HG02763 (cell line): ENCODE results near the gene ETDA.
A peak's percentile ranks its signal among the peaks of the same experiment; 100 is the strongest.
"Not testable (repeated sequence)": the region's sequence is repeated elsewhere in the genome, so short reads cannot be mapped to it uniquely, and the experiment has no call there.

Source experiments
- ATAC-seq: cut with Tn5 transposase; IDR thresholded peaks from one replicate; pipeline ENCODE4 v1.9.1; 2021; ENCODE audit warnings: mild to moderate bottlenecking, moderate library complexity; ENCODE audit not compliant: unreplicated experiment

The ETDA gene

DNA sequence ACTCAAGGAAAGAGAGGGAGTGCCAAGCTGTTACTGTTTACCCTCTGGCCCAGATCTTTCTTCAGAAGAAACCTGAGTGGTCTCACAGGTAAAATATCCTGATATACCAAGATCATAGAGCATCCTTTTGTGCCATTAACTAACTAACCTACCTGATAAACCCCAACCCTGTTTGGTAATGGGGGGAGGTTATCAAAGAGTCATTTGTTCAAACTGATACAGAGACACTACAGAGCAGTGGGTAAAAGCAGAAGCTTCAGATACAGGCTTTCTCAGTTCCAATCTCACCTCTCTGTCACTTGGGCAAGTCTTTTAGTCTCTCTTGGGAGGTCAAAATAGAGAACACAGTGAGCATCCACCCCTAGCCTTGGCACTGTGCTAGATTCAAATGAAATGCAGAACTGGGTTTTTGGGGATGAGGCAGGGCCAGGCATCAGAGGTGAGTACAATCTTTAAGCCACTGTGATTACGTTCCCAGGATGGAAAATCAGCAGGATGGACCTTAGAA, at the start of gene ETDA:
TSS of gene ETDA (plus strand) at position 51 of the 508 bp plus-strand sequence. CDS start 1,216 bp downstream, outside the sequence.
- not testable (repeated sequence) for ATAC-seq

GRCh38 chrX:135206427-135206826, 45.4 kb upstream of the ETDA start:
- not testable (repeated sequence) for ATAC-seq

DNA sequence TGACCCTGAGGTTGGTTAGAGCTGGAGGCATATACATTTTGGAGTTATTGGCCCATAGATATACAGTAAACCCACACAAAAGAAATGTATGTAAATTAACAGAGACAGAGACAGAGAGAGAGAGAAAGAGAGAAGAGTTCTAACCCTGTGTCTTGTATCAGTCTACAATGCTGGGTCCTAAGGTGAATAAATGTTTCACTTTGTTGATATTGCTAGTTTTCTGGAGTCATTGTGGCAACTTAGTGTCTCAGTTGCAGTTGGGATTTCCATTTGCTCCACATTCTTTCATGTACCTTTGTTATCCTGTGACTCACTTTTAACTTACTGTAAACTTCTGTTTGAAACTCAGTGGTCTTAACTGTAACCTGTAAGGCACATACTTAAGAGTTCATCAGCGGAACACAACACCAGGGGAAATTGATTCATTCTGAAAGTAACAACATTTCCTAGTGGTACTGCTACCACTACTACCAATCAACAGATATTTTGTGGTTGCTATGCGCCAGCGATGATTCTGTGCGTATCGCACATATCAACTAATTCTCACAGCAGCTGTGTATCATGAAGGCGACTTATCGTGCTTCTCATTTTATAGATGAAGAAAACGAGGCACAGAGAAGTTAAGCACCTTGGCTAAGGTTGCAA, 38.5 kb upstream of the ETDA start:
- no peak for ATAC-seq

GRCh38 chrX:135245989-135246388, 5.9 kb upstream of the ETDA start:
- not testable (repeated sequence) for ATAC-seq

- not testable (repeated sequence) for ATAC-seq
Measured at GRCh38 chrX:135256087-135256684, 4.3 kb downstream of the ETDA start.

- no peak for ATAC-seq
Measured at GRCh38 chrX:135256923-135257322, 5.1 kb downstream of the ETDA start.

DNA sequence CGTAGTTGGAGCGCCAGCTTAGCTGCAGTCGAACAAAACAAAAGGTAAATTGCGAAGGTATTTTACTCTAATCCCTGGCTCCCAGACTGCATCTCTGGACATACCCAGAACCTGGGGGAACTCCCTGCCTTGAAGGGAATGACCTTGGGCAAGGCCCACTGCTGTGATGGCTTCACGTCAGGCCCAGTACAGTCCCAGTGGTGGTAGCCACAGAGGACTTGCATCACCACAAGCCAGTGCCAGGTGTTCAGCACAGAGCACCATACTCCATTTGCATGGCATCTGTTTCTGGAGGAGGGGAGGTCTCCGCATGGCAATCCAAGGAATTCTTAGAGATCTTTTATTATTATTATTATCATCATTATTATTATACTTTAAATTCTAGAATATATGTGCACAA, 5.6 kb downstream of the ETDA start:
- no peak for ATAC-seq

- not testable (repeated sequence) for ATAC-seq
Measured at GRCh38 chrX:135260976-135261375, 9.1 kb downstream of the ETDA start.

GRCh38 chrX:135263376-135263775, 11.5 kb downstream of the ETDA start:
- ATAC-seq, result not testable (repeated sequence)

GRCh38 chrX:135264206-135264605, 12.3 kb downstream of the ETDA start:
- no peak for ATAC-seq

GRCh38 chrX:135273162-135273561, 21.3 kb downstream of the ETDA start:
- no peak for ATAC-seq

- ATAC-seq, result no peak
Measured at GRCh38 chrX:135275973-135276372, 24.1 kb downstream of the ETDA start.

DNA sequence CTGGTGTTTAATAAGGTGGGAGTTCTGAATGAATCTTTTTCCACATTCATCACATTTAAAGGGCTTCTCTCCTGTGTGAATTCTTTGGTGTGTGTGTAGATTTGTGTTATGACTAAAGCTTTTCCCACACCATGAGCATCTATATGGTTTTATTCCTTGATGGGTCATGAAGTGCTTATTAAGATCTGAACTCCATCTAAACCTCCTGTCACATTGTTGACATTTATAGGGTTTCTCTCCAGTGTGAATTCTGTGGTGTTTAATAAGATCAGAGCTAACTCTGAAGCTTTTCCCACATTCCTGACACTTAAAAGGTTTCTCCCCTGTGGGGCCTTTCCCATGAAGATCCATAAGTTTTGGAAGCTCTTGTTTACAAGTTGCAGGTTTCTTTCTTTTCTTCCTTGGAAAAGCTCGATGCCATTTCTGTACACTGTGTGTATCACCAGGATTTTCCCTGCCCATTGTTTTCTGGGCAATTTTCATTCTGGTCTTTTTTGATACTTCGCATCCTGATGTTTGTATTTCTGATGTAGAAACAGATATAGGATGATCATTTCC, 35.5 kb downstream of the ETDA start:
- ATAC-seq, result no peak

DNA sequence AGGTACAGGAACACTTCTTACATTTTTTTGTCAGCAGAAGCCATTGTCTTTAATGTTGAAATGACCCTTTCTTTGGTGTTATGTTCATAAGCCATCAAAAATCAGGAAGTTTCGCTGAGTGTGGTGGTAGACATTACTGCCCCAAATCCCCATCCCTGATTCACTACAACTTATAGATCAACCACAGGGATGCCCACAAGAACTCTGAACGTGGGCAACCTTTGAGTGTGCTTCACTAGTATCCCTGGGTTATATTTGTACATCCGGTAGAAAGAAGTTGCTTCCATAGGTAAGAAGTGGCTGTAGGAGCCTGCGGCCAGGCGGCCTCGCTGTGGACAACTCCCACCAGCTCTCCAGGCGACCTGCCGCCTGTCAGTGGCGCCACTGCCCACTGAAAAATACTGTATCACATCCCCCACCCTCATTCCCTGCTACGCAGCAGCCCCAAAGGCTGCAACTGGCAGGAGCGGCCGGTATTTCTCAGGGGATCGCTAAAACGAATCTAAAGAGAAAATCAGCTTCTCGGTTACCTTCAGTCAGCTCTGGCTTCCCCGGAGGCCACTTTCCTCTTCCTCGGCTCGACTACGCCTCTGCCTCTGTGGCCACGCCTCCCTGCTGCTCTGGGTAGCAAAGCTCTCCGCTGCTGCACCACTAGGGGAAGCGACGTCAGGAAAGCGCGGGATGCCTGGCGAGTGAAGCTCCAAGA, 43.5 kb downstream of the ETDA start:
- ATAC-seq, result peak; percentile 95

- ATAC-seq, result peak; percentile 38
Measured at GRCh38 chrX:135295944-135296305, 44.1 kb downstream of the ETDA start.

DNA sequence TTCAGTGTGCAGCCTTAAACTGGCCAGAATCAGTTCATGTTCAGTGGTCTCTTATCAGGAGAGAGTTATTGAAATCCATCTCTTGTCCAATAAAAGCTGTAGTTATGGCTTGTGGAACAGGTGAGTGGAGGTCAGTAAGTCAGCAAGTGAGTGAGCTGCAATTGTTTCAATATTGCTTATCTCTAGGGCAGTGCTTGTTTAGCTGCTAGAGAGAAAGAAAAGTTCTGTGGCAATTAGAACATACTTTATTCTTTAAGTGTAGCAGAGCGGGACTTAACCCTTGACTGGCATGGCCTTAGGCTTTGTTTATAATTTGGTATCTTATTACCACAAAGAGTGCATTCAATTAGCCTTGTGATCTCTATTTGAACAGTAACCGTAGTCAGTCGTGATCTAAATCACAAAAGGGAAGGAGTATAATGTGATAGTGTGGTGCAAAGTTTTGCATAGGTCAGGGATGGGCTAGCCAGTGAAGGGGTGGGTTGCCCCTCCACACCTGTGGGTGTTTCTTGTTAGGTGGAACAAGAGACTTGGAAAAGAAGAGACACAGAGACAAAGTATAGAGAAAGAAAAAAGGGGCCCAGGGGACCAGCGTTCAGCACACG, 50.5 kb downstream of the ETDA start:
- no peak for ATAC-seq
